Activated CD4-positive, alpha-beta T cell treated with anti-CD3 and anti-CD28 coated beads, Interleukin-2, amount 10 ng/mL, durations not matched to agents 24 days and 14 days (primary cell): ENCODE results near the gene GLIPR2. TPM values are rescaled to one million over a fixed set of nuclear protein-coding genes. Genes with fewer than 3 reads are reported as not detected.
A peak's percentile ranks its signal among the peaks of the same experiment; 100 is the strongest.

Experiments
- DNase-seq: peaks from one replicate; pipeline ENCODE4 v3.0.0; 2022
- H3K27ac Mint-ChIP-seq: one replicate; pipeline ENCODE4 v1.8.0; 2022; ENCODE audit warnings: mild to moderate bottlenecking, mixed read lengths
- H3K27me3 Mint-ChIP-seq: one replicate; pipeline ENCODE4 v1.8.0; 2022; ENCODE audit warnings: mixed read lengths
- H3K36me3 Mint-ChIP-seq: one replicate; pipeline ENCODE4 v1.8.0; 2022; ENCODE audit warnings: low read depth, mild to moderate bottlenecking, mixed read lengths
- H3K4me1 Mint-ChIP-seq: one replicate; pipeline ENCODE4 v1.8.0; 2021; ENCODE audit warnings: mixed read lengths
- H3K4me3 Mint-ChIP-seq: one replicate; pipeline ENCODE4 v1.8.0; 2022; ENCODE audit warnings: mild to moderate bottlenecking, moderate library complexity, mixed read lengths
- H3K9me3 Mint-ChIP-seq: one replicate; pipeline ENCODE4 v1.8.0; 2021; ENCODE audit warnings: mixed read lengths
- intact Hi-C: fragments of 100-400 bp; cut with micrococcal nuclease; formaldehyde crosslinking; loops from one replicate; pipeline ENCODE4 v1.15.1; 2023
- total RNA-seq: library from RNA; stranded (reverse); gene quantifications from 2 replicates; pipeline ENCODE4 v1.2.3, GENCODE V29; 2022

The GLIPR2 gene
- total RNA-seq, 1 donor from 2014 or later: 25.7 TPM

GRCh38 chr9:36142510-36143244 lies 6.1 kb downstream of the GLIPR2 start:
- H3K9me3 Mint-ChIP-seq: peaks cover 16% of the 10 kb centered on the region
- H3K27ac Mint-ChIP-seq: peak overlapping the region; percentile 94
- intact Hi-C loops: no loop called here
- peaks cover 2% of the 10 kb centered on the region for H3K27me3 Mint-ChIP-seq
- DNase-seq: peak; percentile 74
- peaks cover 32% of the 10 kb centered on the region for H3K36me3 Mint-ChIP-seq
- peaks cover 87% of the 10 kb centered on the region for H3K4me1 Mint-ChIP-seq
- peak overlapping the region; percentile 85 for H3K4me3 Mint-ChIP-seq

GRCh38 chr9:36143245-36143641 lies 6.7 kb downstream of the GLIPR2 start:
- peaks cover 34% of the 10 kb centered on the region for H3K36me3 Mint-ChIP-seq
- peak overlapping the region; percentile 94 for H3K27ac Mint-ChIP-seq
- DNase-seq: no peak
- no peaks in the 10 kb centered on the region for H3K27me3 Mint-ChIP-seq
- peak overlapping the region; percentile 85 for H3K4me3 Mint-ChIP-seq
- intact Hi-C loops: no loop called here
- H3K4me1 Mint-ChIP-seq: peaks cover 88% of the 10 kb centered on the region
- H3K9me3 Mint-ChIP-seq: peaks cover 16% of the 10 kb centered on the region

- peak overlapping the region; percentile 85 for H3K4me3 Mint-ChIP-seq
- H3K4me1 Mint-ChIP-seq: peaks cover 85% of the 10 kb centered on the region
- intact Hi-C loops: no loop called here
- peak overlapping the region; percentile 94 for H3K27ac Mint-ChIP-seq
- DNase-seq: peak; percentile 80
- H3K36me3 Mint-ChIP-seq: peaks cover 37% of the 10 kb centered on the region
- H3K9me3 Mint-ChIP-seq: peaks cover 16% of the 10 kb centered on the region
- no peaks in the 10 kb centered on the region for H3K27me3 Mint-ChIP-seq
Observed at GRCh38 chr9:36144309-36145232, 8.0 kb downstream of the GLIPR2 start.

GRCh38 chr9:36145970-36146369 lies 9.4 kb downstream of the GLIPR2 start:
- Mint-ChIP-seq H3K27ac (no peak overlapping the region), H3K9me3 (peaks cover 16% of the 10 kb centered on the region), H3K4me3 (peak overlapping the region; percentile 85), H3K4me1 (peaks cover 80% of the 10 kb centered on the region), H3K36me3 (peaks cover 38% of the 10 kb centered on the region), H3K27me3 (no peaks in the 10 kb centered on the region)
- intact Hi-C loops: no loop called here
- no peak for DNase-seq

GRCh38 chr9:36146651-36147050 lies 10.1 kb downstream of the GLIPR2 start:
- Mint-ChIP-seq H3K27me3 (no peaks in the 10 kb centered on the region), H3K4me1 (peaks cover 81% of the 10 kb centered on the region), H3K27ac (no peak overlapping the region), H3K36me3 (peaks cover 40% of the 10 kb centered on the region), H3K4me3 (no peak overlapping the region), H3K9me3 (peaks cover 16% of the 10 kb centered on the region)
- DNase-seq: no peak
- intact Hi-C loops: no loop called here

- DNase-seq: no peak
- peak overlapping the region; percentile 41 for H3K27ac Mint-ChIP-seq
- peak overlapping the region; percentile 18 for H3K4me3 Mint-ChIP-seq
- no peaks in the 10 kb centered on the region for H3K27me3 Mint-ChIP-seq
- peaks cover 80% of the 10 kb centered on the region for H3K4me1 Mint-ChIP-seq
- H3K36me3 Mint-ChIP-seq: peaks cover 45% of the 10 kb centered on the region
- intact Hi-C loops: loop anchor here (1.0 kb wide), 1 partner anchor 10 kb away; no protein-coding TSS in a partner anchor
- peaks cover 16% of the 10 kb centered on the region for H3K9me3 Mint-ChIP-seq
Observed at GRCh38 chr9:36147441-36148175, 11.1 kb downstream of the GLIPR2 start.

GRCh38 chr9:36148311-36149051 lies 11.9 kb downstream of the GLIPR2 start:
- H3K4me1 Mint-ChIP-seq: peaks cover 76% of the 10 kb centered on the region
- intact Hi-C loops: loop anchor here (1.0 kb wide), 1 partner anchor 11 kb away; no protein-coding TSS in a partner anchor

GRCh38 chr9:36149197-36149596 lies 12.7 kb downstream of the GLIPR2 start:
- H3K27ac Mint-ChIP-seq: peak overlapping the region; percentile 32
- H3K4me3 Mint-ChIP-seq: no peak overlapping the region
- intact Hi-C loops: no loop called here

More at GRCh38 chr9:36148311-36149051, 11.9 kb downstream of the GLIPR2 start:
- Mint-ChIP-seq H3K4me3 (peak overlapping the region; percentile 5), H3K27me3 (no peaks in the 10 kb centered on the region), H3K36me3 (peaks cover 46% of the 10 kb centered on the region), H3K9me3 (peaks cover 16% of the 10 kb centered on the region), H3K27ac (peak overlapping the region; percentile 45)
- peak; percentile 85 for DNase-seq

GRCh38 chr9:36150574-36151315 lies 14.2 kb downstream of the GLIPR2 start:
- intact Hi-C loops: loop anchor here (1.0 kb wide), 3 partner anchors 10 to 40 kb away; partner anchors contain the start of genes CLTA and GLIPR2
- H3K4me1 Mint-ChIP-seq: peaks cover 66% of the 10 kb centered on the region

More at GRCh38 chr9:36149197-36149596, 12.7 kb downstream of the GLIPR2 start:
- no peaks in the 10 kb centered on the region for H3K27me3 Mint-ChIP-seq
- H3K4me1 Mint-ChIP-seq: peaks cover 74% of the 10 kb centered on the region
- peaks cover 16% of the 10 kb centered on the region for H3K9me3 Mint-ChIP-seq
- H3K36me3 Mint-ChIP-seq: peaks cover 46% of the 10 kb centered on the region
- DNase-seq: no peak

GRCh38 chr9:36151316-36152210 lies 15.0 kb downstream of the GLIPR2 start:
- H3K27ac Mint-ChIP-seq: peak overlapping the region; percentile 87
- H3K9me3 Mint-ChIP-seq: peaks cover 4% of the 10 kb centered on the region
- intact Hi-C loops: loop anchor here (1.0 kb wide), 3 partner anchors 11 to 39 kb away; partner anchors contain the start of genes CLTA and GLIPR2
- peaks cover 39% of the 10 kb centered on the region for H3K36me3 Mint-ChIP-seq
- H3K27me3 Mint-ChIP-seq: no peaks in the 10 kb centered on the region
- peak; percentile 96 for DNase-seq
- H3K4me1 Mint-ChIP-seq: peaks cover 62% of the 10 kb centered on the region
- H3K4me3 Mint-ChIP-seq: peak overlapping the region; percentile 72

More at GRCh38 chr9:36150574-36151315, 14.2 kb downstream of the GLIPR2 start:
- Mint-ChIP-seq H3K36me3 (peaks cover 44% of the 10 kb centered on the region), H3K27me3 (no peaks in the 10 kb centered on the region), H3K9me3 (peaks cover 10% of the 10 kb centered on the region), H3K27ac (peak overlapping the region; percentile 87), H3K4me3 (peak overlapping the region; percentile 72)
- no peak for DNase-seq

GRCh38 chr9:36152741-36153438 lies 16.4 kb downstream of the GLIPR2 start:
- Mint-ChIP-seq H3K4me3 (peak overlapping the region; percentile 39), H3K27ac (peak overlapping the region; percentile 79), H3K27me3 (no peaks in the 10 kb centered on the region), H3K9me3 (no peaks in the 10 kb centered on the region), H3K4me1 (peaks cover 51% of the 10 kb centered on the region), H3K36me3 (peaks cover 36% of the 10 kb centered on the region)
- intact Hi-C loops: no loop called here
- no peak for DNase-seq
